HG02973 (cell line): ENCODE measurements around the gene CRTC3.
A peak's percentile ranks its signal among the peaks of the same experiment; 100 is the strongest.
"Not testable (repeated sequence)": the region's sequence is repeated elsewhere in the genome, so short reads cannot be mapped to it uniquely, and the experiment has no call there.

ENCODE experiments used
- ATAC-seq: cut with Tn5 transposase; IDR thresholded peaks from one replicate; pipeline ENCODE4 v1.9.1; 2021; ENCODE audit warnings: moderate library complexity; ENCODE audit not compliant: unreplicated experiment

Gene CRTC3

DNA sequence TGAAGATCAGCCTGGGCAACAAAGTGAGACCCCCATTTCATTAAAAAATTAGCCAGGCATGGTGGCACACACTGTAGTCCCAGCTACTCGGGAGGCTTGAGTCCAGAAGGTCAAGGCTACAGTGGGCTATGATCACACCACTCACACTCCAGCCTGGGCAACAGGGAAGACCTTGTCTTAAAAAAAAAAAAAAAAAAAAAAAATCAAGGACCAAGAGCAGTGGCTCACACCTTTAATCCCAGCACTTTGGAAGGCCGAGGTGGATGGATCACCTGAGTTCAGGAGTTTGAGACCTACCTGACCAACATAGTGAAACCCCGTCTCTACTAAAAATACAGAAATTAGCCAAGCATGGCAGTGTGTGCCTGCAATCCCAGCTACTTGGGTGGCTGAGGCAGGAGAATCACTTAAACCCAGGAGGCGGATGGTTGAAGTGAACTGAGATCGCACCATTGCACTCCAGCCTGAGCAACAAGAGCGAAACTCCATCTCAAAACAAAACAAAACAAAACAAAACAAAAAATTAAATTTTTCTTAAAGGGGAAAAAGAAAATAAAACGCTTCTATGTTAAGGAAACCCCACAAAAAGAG is 138.1 kb downstream of the CRTC3 start:
- not testable (repeated sequence) for ATAC-seq

DNA sequence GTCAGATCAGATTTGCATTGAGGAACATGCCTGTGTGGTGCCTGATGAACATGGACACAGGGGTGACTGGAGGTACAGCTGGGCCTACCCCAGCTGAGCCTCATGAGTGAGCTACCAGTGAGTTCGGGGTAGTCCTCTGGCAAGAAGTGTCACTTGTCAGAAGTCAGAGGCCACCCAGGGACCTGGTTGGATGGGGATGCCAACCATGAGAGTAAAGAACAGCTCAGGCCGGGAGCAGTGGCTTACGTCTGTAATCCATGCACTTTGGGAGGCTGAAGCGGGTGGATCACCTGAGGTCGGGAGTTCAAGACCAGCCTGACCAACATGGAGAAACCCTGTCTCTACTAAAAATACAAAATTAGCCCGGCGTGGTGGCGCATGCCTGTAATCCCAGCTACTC is 140.9 kb downstream of the CRTC3 start:
- ATAC-seq = not testable (repeated sequence)

DNA sequence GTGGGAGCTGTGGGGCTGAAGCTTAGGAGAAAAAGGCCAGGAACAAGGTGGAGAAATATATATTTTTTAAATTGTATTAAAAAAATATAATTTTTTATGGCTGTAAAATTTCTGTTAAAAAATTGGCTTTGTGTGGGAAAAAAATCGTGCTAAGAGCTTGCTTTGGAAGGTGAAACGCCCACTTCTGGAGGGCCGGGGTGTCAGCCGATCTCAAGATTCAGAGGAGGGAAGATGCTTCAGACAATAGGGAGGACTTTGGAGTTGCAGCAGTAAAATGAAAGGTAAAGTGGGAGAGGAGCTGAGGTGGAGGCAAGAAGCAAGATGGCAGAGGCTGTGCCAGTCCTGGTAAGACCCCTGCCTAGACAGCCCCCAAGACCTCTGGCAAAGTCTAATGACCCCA is 141.5 kb downstream of the CRTC3 start:
- ATAC-seq = no peak

DNA sequence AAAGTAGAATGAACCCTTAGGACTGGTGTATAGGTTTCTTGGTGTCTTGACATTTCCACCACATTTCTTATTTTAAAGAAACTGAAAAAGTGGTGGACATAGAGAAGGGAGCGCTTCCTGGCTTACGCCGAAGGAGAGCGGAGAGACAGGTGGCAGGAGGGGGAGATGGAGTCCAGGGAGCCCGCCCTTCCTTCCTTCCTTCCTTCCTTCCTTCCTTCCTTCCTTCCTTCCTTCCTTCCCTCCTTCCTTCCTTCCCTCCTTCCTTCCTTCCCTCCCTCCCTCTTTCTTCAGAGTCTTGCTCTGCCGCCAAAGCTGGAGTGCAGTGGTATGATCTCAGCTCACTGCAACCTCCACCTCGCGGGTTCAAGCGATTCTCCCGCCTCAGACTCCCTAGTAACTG is 143.6 kb downstream of the CRTC3 start:
- ATAC-seq = not testable (repeated sequence)

DNA sequence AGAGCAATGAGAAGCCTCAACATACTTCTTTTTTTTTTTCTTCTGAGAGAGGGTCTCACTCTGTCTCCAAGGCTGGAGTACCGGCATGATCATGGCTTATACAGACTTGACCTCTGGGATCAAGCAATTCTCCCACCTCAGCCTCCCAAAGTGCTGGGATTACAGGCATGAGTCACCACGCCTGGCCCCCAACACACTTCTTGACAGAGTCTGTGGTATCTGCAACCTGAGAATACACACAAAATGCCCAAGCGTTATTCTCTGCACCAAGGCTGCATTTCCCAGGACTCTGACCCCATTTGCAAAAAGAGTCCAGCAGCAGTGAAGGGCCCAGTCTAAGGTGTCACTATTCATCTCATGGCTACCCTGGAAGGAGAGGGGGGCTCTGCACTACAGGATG is 144.8 kb downstream of the CRTC3 start:
- ATAC-seq = no peak

DNA sequence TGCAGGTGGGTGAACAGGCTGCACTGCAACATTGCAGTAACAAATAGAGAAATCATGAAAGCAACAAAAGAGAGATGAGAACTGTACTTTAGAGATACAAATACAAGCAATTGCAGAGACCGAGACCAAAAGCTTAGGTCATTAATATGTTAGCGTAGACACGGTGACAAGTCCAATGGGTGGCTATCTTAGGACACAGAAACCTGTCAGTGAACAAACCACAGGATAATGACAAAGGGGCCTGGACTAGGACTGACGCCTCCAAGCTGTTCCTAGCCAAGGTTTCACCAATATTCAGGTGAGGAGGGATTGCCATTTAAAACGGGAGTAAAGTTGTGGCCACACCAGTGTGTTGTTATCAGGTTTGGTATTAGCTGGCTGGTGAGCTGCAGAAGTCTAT is 145.7 kb downstream of the CRTC3 start:
- ATAC-seq = no peak

DNA sequence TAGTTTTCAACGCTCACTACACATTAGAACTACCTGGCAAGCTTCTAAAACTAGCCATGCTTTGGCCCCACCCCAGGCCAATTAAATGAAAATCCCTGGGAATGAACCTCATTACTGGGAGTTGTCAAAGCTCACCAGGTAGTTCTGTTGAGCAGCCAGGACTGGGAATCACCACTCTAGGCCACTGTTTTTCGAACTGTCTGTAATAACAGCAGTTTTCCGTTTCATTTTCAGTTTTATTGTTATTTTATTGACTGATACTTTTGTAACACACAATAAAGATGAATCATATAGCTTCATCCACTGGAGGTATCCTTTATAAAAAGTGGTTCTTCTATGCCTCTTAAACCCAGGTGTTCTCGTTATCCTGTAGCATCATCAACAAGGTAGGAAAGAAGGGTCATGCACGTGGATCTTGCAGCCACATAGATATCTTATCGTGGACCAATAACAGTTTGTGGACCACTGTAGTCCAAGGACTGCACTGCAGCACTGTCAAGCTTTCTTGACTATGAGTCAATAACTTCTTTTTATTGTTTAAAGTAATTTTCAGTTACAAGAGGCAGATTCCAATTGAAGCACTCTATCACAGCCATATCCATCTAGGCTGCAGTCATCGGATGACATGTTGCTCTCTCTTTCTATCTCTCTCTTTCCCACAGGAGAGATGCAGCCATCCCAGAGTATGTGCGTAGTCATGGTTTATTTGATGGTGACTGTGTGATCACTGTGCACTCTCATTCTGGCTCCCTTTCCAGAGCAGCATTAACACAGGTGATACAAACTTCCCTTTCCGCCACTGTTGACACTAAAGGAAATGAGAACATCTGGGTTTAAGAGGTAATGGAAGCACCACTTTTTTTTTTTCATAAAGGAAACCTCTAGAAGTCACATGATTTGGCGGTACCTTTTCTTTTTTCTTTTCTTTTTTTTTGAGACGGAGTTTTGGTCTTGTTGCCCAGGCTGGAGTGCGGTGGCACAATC is 148.4 kb downstream of the CRTC3 start:
- no peak for ATAC-seq

DNA sequence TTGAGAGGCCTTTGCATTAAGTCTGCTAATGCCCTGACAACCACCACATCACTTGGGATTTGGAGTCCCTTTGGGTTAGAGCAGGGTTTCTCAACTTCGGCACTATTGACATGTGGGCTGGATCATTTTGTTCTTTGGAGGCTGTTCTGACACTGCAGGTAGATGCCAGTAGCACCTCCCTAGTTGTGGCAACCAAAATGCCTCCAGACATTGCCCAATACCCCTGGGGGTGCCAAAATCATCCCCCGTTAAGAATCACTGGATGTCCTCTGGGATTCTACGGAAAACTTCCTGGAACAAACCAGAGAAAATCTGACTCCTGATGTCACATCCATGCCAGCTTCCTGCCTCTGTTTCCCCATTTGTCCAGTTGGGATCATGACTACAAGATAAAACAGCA is 150.2 kb downstream of the CRTC3 start:
- ATAC-seq = no peak

DNA sequence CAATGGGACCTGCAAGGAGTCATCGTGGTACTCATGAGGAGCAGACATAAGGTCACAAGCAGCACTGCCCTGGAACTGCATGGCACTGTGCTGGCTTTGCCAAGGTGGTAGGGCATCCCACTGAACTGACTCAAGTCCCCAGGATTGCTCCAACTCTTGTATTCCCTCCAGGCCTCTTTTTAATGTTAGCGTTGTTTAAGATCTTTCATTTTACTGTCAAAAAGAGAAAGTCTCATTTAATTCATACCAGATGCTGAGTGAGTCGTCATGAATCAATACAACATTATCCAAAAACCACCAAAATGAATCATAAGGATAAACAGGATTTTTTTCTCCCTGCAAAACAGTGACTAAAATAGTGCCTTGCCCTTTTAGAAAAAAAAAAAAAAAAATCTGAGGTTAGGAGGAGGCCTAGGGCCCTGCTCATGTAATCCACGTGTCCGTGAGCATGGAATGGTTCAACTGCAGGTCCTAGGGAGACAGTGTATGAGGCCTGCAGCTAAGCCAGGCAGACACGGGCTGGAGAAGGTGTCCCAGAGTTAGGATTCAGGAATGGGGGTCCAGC is 150.7 kb downstream of the CRTC3 start:
- no peak for ATAC-seq

DNA sequence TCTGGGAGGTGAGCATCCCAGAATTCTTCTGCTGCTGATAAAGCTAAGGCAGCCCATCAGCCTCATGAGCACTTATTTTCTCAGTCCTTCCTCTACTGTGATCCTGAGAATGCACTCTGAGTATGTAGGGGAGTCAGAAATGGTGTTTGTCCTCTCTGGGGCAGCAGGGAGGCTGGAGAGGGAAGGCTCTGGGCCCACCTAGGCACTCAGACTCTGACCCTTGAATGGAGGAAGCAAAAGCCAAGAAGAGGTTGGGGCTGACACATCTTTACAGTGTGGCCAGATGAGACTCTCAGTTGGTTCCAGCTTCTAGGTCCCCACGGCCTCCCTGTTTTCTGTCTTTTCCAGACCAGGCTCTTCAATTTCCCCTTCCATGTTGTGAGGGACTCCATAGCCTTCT is 151.3 kb downstream of the CRTC3 start:
- ATAC-seq = no peak

DNA sequence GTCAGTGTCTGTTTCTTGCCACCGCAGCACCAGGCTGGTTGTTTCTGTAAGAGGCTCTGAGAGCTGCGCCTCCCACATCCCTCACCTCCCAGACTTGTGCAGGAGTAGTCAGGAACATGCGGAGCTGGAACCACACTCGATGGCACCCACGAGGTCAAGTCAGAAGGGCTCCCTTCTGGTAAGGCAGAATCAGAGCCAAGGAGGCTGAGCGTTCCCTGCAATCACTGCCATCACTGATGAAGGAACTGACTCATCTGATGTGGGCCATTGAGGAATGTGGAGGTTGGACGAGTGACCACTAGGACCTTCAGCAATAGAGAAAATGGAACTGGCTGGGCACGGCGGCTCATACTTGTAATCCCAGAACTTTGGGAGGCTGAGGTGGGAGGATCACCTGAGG is 151.8 kb downstream of the CRTC3 start:
- ATAC-seq = no peak

DNA sequence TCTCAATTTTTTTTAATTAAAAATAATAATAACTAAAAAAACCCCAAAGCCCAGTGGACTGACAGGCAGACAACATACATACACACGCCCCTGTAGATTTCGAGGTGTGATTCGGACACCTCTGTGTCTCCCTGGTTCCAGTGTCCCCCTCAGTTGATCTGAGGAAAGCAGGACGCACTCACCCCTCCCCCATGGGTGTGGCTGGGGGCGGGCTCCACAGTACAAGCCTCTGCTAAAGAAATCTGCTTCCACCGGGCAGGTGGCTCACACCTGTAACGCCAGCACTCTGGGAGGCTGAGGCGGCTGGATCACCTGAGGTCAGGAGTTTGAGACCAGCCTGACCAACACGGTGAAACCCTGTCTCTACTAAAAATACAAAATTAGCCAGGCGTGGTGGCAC is 153.6 kb downstream of the CRTC3 start:
- no peak for ATAC-seq

DNA sequence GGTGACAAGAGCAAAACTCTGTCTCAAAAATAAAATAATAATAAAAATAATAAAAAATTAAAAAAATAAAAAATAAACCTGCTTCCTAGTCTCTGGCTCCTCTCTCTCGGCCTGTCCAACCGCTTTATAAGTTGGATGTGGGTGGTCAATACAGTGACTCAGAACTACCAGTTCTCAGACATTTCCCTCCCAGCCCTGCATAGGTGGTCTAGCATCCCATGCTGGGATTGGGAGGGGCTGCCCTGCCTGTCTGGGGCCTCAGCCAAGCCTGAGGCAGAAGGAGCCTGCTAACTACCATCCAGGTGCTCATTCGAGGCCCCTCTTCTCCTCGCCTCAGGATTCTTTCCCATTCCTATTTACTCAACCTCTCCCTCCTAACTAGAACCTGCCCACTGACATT is 154.2 kb downstream of the CRTC3 start:
- ATAC-seq = no peak

DNA sequence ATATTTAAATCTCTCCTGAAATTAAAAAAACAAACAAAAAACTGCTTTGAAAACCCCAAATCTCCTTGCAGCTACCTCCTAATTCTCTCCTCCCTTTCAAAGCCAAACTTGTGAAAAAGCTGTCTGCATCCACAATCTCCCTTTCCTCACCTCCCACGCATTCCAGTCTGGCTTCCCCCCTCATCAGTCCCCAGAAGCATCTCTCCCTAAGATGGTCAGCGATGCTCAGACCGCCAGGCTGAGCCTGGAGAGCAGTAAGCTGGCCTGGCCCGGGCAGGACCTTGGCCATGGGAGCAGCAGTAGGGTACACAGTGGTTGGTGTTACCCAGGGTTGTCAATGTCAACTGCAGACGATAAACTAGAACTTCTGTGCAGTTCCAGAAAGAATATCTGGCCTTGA is 154.6 kb downstream of the CRTC3 start:
- no peak for ATAC-seq

DNA sequence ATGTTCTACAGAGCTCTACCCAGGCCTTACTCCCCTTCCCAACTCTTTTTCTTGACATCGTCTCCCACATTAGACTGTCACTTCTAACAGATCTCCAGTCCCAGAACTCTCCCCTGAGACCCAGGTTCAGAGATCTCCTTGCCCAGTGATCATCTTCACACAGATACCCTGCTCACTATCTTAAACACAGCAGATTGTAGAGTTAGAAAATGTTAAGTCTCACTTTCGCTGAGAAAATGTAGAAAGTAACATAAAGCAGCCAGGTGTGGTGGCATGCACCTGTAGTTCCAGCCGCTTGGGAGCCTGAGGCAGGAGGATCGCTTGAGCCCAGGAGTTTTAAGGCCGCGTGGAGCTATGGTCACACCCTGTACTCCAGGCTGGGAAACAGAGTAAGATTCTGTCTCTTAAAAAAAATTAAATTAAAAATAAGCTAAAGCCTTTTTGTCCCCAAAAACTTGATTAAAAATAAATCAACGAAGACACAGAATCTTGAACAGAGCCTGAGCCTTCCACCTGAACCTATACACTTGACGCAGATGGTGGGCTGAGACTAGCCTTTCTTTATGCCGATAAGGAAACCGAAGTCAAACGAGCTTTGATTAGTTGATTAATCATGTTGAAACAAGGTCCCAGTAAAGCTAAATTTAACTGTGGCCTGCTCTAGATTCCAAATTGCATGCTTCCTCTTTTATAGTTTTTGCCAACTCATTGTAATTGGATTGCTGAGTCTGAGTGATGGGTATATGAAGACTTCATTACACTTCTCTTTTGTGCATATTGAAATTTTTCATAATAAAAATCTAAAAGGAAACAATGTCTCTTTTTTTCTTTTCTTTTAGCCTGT is 156.1 kb downstream of the CRTC3 start:
- peak; percentile 27 for ATAC-seq

DNA sequence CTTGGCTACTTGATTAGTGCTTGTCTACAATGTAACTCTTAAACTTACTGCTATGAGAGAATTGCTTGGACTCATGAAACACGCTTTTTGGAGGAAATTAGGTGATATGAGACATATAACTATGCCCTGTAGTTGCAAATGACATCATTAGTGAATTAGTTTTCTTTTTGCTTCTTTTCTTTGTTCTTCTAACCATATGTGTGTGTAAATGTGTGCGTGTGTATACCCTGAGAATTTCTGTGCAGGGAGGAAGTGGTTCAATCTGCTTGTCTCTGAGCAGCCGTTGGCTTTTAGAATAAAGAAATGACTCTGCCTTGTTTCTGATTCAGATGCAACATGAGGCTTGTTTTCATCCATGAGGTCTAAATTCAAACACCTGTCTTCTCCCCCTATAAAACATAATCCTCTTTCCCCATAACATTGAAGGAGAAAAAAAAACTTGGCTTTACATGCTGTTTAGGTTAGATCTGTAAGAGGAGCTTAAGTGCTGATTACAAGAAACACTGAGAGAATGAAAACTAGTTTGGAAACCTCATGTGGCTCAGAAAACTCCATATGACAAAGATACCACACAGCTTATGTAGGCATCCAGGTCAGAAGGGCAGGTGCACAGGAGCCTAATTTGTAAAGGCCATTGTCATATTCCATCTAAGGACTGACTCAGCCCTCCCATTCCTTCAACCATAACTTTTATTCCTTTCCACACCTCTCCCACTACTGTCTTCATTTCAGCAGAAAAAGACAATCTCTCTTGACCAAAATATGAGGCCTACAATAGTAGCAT is 156.9 kb downstream of the CRTC3 start:
- peak; percentile 87 for ATAC-seq

DNA sequence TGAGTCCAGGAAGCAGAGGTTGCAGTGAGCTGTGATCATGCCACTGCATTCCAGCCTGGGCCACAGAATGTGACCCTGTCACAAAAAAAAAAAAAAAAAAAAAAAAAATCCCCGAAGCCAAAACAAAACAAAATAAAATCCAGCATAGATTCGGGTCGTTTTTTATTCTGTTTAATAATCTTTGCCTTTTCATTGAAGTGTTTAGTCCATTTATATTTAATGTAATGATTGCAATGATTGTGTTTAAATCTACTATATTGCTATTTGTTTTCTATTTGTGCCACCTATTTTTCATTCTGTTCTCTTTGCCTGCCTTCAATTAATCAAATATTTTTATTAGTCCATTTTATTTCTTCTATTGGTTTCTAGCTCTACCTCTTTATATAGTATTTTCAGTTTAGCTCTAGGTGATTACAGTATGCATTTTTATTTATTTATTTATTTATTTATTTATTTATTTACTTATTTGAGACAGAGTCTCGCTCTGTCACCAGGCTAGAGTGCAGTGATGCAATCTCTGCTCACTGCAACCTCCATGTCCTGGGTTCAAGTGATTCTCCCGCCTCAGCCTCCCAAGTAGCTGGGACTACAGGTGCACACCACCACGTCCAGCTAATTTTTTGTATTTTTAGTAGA is 159.7 kb downstream of the CRTC3 start:
- not testable (repeated sequence) for ATAC-seq

DNA sequence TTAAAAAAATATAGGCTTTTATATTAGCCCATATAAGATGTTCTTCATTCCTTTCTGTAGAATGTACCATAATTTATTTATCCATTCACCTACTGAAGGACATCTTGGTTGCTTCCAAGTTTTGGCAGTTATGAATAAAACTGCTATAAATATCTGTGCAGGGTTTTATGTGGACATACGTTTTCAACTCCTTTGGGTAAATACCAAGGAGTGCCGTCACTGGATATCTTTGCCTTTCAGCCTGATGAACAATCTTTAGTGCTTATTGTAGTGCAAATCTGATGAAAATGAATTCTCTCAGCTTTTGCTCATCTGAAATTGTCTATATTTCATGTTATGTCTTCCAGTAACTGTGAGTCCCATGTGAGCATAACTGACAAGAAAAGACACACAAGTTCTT is 160.9 kb downstream of the CRTC3 start:
- no peak for ATAC-seq

DNA sequence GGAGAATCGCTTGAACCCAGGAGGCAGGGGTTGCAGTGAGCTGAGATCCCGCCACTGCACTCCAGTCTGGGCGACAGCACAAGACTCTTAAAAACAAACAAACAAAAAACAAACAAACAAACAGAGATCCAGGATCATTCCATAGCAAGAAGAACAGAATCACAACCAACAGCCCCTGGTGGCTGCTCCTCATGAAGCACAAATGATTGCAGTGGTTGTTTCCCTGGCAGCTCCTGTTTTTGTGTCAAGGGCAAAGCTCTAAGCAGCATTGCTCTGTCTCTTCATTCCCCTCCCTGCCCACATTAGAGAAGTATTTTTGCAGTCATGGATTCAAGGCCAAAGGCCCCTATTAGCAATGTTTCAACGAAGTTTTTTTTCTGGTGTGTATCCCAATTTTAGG is 161.6 kb downstream of the CRTC3 start:
- no peak for ATAC-seq
